SU-DHL-6 (cell line): ENCODE data around the gene NUDT4.

Experiments used
- EZH2phosphoT487 ChIP-seq: fragments of 200-600 bp; sonication (generic), shearing (Covaris generic); conservative IDR thresholded peaks from 2 replicates; pipeline ENCODE4 v1.6.1; 2018; ENCODE audit warnings: mild to moderate bottlenecking, antibody characterized with exemption, low read length, moderate library complexity, mixed read lengths
- TF ChIP-seq, protein P1 (sequence below): fragments of 200-600 bp; sonication (generic); IDR thresholded peaks from one replicate; pipeline ENCODE4 v1.5.1; 2017; ENCODE audit warnings: antibody characterized with exemption, mild to moderate bottlenecking, low read length, moderate library complexity; ENCODE audit not compliant: insufficient read depth, poor library complexity, severe bottlenecking

- TF ChIP-seq, protein P1, sequence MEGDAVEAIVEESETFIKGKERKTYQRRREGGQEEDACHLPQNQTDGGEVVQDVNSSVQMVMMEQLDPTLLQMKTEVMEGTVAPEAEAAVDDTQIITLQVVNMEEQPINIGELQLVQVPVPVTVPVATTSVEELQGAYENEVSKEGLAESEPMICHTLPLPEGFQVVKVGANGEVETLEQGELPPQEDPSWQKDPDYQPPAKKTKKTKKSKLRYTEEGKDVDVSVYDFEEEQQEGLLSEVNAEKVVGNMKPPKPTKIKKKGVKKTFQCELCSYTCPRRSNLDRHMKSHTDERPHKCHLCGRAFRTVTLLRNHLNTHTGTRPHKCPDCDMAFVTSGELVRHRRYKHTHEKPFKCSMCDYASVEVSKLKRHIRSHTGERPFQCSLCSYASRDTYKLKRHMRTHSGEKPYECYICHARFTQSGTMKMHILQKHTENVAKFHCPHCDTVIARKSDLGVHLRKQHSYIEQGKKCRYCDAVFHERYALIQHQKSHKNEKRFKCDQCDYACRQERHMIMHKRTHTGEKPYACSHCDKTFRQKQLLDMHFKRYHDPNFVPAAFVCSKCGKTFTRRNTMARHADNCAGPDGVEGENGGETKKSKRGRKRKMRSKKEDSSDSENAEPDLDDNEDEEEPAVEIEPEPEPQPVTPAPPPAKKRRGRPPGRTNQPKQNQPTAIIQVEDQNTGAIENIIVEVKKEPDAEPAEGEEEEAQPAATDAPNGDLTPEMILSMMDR, result no peak
- TF ChIP-seq EZH2phosphoT487, result no peak
These were observed 71.6 kb downstream of the NUDT4 start for GRCh38 chr12:93449277-93449676.
